Measurements from ENCODE around the gene SP140L.

DNA sequence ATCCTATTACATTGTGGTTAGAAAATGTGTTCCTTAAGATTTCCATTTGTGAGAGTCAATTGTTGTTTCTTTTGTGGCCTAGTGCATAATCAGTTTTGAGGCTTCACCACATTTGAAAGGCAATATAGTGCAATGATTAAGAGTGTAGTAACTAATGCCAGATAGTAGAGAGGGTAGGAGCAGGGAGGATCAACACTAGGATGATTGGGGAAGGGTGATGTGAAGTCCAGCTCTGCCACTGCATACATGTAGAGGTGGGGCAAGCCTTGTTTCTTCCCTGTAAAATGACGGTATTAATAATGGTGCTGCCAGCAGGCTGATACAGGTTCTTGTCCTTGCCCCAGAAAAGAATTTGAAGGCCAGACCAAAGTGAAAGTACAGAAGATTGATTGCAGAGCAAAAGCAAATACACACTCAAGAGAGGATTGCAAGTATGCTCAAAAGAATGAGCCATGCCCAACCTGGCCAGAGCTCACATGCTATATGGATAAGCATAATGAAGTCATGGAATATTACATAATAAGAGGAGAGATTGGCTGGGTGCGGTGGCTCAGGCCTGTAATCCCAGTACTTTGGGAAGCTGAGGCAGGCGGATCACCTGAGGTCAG is 97.0 kb downstream of the SP140L start:
- TF ChIP-seq EZH2 (IDR thresholded peaks at IDR 0.05; ENCODE audit: insufficient read depth, poor library complexity, severe bottlenecking) (no peak), EZH2phosphoT487 (IDR thresholded peaks at IDR 0.05; ENCODE audit: insufficient read depth, low read depth) (no peak)
